DND-41 (cell line): ENCODE measurements around the gene TMEM256.

Source experiments
- EZH2 ChIP-seq: IDR thresholded peaks from 3 replicates; pipeline ENCODE4 v1.6.1; 2012; ENCODE audit warnings: borderline replicate concordance, low read depth, mild to moderate bottlenecking, moderate library complexity, low read length, inconsistent platforms; ENCODE audit not compliant: severe bottlenecking
- TF ChIP-seq, protein P1 (sequence below): IDR thresholded peaks from 2 replicates; pipeline ENCODE4 v1.5.1; 2012; ENCODE audit warnings: borderline replicate concordance, low read length, moderate library complexity, mild to moderate bottlenecking; ENCODE audit not compliant: poor library complexity, severe bottlenecking; ENCODE audit errors: extremely low read depth

DNA sequence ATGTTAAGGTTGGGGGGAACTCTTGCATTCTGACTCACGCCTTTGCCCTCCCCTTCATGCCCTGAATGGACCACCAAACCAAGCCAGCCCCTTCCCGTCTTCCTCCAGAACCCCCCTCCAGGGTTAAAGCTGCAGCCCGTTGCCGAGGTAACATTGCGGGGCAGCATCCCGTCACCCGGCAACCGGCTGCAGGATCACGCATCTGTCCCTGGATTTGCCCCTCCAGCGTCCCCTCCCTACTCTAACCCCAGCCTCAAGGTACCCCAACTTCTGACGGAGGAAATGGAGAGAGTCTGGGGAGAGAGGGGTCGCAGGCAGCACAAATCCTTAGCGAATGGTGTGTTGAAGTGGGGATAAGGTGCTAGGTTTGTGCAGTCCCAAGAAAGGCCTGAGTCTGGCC, 3.2 kb upstream of the TMEM256 start:
- TF ChIP-seq, protein P1, sequence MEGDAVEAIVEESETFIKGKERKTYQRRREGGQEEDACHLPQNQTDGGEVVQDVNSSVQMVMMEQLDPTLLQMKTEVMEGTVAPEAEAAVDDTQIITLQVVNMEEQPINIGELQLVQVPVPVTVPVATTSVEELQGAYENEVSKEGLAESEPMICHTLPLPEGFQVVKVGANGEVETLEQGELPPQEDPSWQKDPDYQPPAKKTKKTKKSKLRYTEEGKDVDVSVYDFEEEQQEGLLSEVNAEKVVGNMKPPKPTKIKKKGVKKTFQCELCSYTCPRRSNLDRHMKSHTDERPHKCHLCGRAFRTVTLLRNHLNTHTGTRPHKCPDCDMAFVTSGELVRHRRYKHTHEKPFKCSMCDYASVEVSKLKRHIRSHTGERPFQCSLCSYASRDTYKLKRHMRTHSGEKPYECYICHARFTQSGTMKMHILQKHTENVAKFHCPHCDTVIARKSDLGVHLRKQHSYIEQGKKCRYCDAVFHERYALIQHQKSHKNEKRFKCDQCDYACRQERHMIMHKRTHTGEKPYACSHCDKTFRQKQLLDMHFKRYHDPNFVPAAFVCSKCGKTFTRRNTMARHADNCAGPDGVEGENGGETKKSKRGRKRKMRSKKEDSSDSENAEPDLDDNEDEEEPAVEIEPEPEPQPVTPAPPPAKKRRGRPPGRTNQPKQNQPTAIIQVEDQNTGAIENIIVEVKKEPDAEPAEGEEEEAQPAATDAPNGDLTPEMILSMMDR: no peak
- TF ChIP-seq EZH2: no peak
